HCT116 (cell line): ENCODE measurements around the gene C9orf78. TPM values are rescaled to one million over a fixed set of nuclear protein-coding genes. Genes with fewer than 3 reads are reported as not detected.

Source experiments
- ATAC-seq: fragments of 200-7000 bp; cut with Tn5 transposase; 2 replicates; pipeline ENCODE4 v1.9.1; 2020; ENCODE audit warnings: mild to moderate bottlenecking, moderate library complexity
- BruUV-seq: library from RNA; stranded (reverse); fragments of 400-500 nt; replicated peaks from 2 replicates; lab custom pipeline; 2021; lab: Mats Ljungman, UMichigan
- CTCF ChIA-PET: fragments of 300-600 bp; sonication (Branson Sonifier 250); formaldehyde crosslinking; loops from one replicate; lab custom pipeline; 2021; ENCODE audit warnings: antibody characterized with exemption; lab: Charles Lee
- POLR2A ChIA-PET: fragments of 300-600, 350-600 bp; sonication (Branson Sonifier 250); formaldehyde crosslinking; loops from one replicate; lab custom pipeline; 2021; ENCODE audit warnings: antibody characterized with exemption; lab: Charles Lee
- RAD21 ChIA-PET, 2 experiments: fragments of 300-600 bp; sonication (Branson Sonifier 250); formaldehyde crosslinking; loops; one replicate each; lab custom pipeline; 2023; ENCODE audit warnings: low total read pairs in 2 of 2; ENCODE audit not compliant: uncharacterized antibody in 2 of 2, unreplicated experiment in 2 of 2, low non-redundant PET in 1 of 2; lab: Charles Lee
- DNase-seq: peaks from one replicate; pipeline ENCODE4 v3.0.0-alpha.2; 2010; ENCODE audit warnings: low read depth, low spot score
- H2AFZ ChIP-seq: fragments of 200-600 bp; shearing (Covaris generic), sonication (generic); 2 replicates; pipeline ENCODE4 v1.6.1; 2017; ENCODE audit warnings: low read depth, mixed run types, mixed read lengths, antibody characterized with exemption, low read length; ENCODE audit not compliant: poor library complexity, severe bottlenecking
- H3K27ac ChIP-seq: 2 replicates; pipeline ENCODE4 v1.5.1; 2012; ENCODE audit warnings: low read depth, low read length
- H3K27me3 ChIP-seq: fragments of 200-600 bp; sonication (generic); 2 replicates; pipeline ENCODE4 v1.6.1; 2016; ENCODE audit warnings: mixed run types, low read length, mixed read lengths; ENCODE audit not compliant: insufficient read depth
- H3K36me3 ChIP-seq, 2 experiments: fragments of 200-500 bp in 1 of 2; fragments of 200-600 bp in 1 of 2; sonication (Bioruptor generic) in 1 of 2; sonication (generic) in 1 of 2; 2 replicates each; pipeline versions ENCODE4 v1.5.1 to v1.6.1; 2014 to 2016; ENCODE audit warnings: low read length in 2 of 2, inconsistent platforms in 1 of 2, mixed read lengths in 1 of 2, mixed run types in 1 of 2; ENCODE audit not compliant: insufficient read depth in 2 of 2, control insufficient read depth in 1 of 2
- H3K4me1 ChIP-seq, 2 experiments: fragments of 200-600 bp in 1 of 2; sonication (generic) in 1 of 2; 2 replicates each; pipeline versions ENCODE4 v1.5.1 to v1.6.1; 2012 to 2017; ENCODE audit warnings: low read length in 2 of 2, inconsistent platforms in 1 of 2, mild to moderate bottlenecking in 1 of 2, mixed read lengths in 1 of 2, mixed run types in 1 of 2, moderate library complexity in 1 of 2; ENCODE audit not compliant: insufficient read depth in 2 of 2, control insufficient read depth in 1 of 2
- H3K4me2 ChIP-seq: fragments of 200-600 bp; sonication (generic); 2 replicates; pipeline ENCODE4 v1.6.1; 2017; ENCODE audit warnings: mixed run types, low read length, mixed read lengths
- H3K4me3 ChIP-seq, 2 experiments: fragments of 200-600 bp in 1 of 2; sonication (generic) in 1 of 2; replicated peaks in 1 of 2; 2 replicates each; pipeline ENCODE4 v1.5.1; 2011 to 2016; ENCODE audit warnings: low read length in 2 of 2, control low read depth in 1 of 2, low read depth in 1 of 2, mild to moderate bottlenecking in 1 of 2, mixed read lengths in 1 of 2, mixed run types in 1 of 2
- H3K79me2 ChIP-seq: fragments of 200-600 bp; sonication (generic); 2 replicates; pipeline ENCODE4 v1.6.1; 2017; ENCODE audit warnings: mild to moderate bottlenecking, mixed run types, low read length, moderate library complexity, mixed read lengths; ENCODE audit not compliant: insufficient read depth
- H3K9ac ChIP-seq: fragments of 200-600 bp; sonication (generic); 2 replicates; pipeline ENCODE4 v1.6.1; 2016; ENCODE audit warnings: low read length, mixed read lengths
- H3K9me2 ChIP-seq: fragments of 200-600 bp; sonication (generic), shearing (Covaris generic); 2 replicates; pipeline ENCODE4 v1.6.1; 2017; ENCODE audit warnings: mixed run types, mild to moderate bottlenecking, moderate library complexity; ENCODE audit not compliant: insufficient read depth
- H3K9me3 ChIP-seq, 2 experiments: fragments of 200-500 bp in 1 of 2; fragments of 200-600 bp in 1 of 2; sonication (Bioruptor generic) in 1 of 2; sonication (generic) in 1 of 2; 2 replicates each; pipeline ENCODE4 v1.6.1; 2014 to 2017; ENCODE audit warnings: low read length in 2 of 2, mixed read lengths in 2 of 2, inconsistent platforms in 1 of 2, low read depth in 1 of 2, mild to moderate bottlenecking in 1 of 2, mixed run types in 1 of 2, moderate library complexity in 1 of 2; ENCODE audit not compliant: control insufficient read depth in 1 of 2, insufficient read depth in 1 of 2
- H4K20me1 ChIP-seq: fragments of 200-600 bp; sonication (generic), shearing (Covaris generic); 2 replicates; pipeline ENCODE4 v1.6.1; 2017; ENCODE audit warnings: mixed run types, mild to moderate bottlenecking, moderate library complexity; ENCODE audit not compliant: insufficient read depth
- JUND ChIP-seq: IDR thresholded peaks from 2 replicates; pipeline ENCODE4 v1.6.1; 2012
- REST ChIP-seq: IDR thresholded peaks from 2 replicates; pipeline ENCODE4 v1.6.1; 2012; ENCODE audit warnings: low read depth
- SP1 ChIP-seq: IDR thresholded peaks from 2 replicates; pipeline ENCODE4 v1.6.1; 2012; ENCODE audit warnings: low read depth
- TCF7L2 ChIP-seq: IDR thresholded peaks from 2 replicates; pipeline ENCODE4 v1.7.0; 2011; ENCODE audit warnings: borderline replicate concordance, inconsistent platforms; ENCODE audit not compliant: insufficient read depth, insufficient read length; ENCODE audit errors: extremely low read depth
- ZNF274 ChIP-seq: fragments of 200-500 bp; sonication (Bioruptor generic); IDR thresholded peaks from 2 replicates; pipeline ENCODE4 v1.6.1; 2014; ENCODE audit warnings: mild to moderate bottlenecking, low read depth, low read length, inconsistent platforms
- intact Hi-C: fragments of 100-400 bp; cut with micrococcal nuclease; formaldehyde crosslinking; loops from 2 replicates; pipeline ENCODE4 v1.10.0; 2022
- total RNA-seq: library from RNA; stranded (reverse); gene quantifications from one replicate; pipeline ENCODE4 v1.2.1, GENCODE V29; 2021; ENCODE audit not compliant: unreplicated experiment
- TF ChIP-seq, protein P1 (sequence below): IDR thresholded peaks from 2 replicates; pipeline ENCODE4 v1.6.1; 2011; ENCODE audit warnings: mild to moderate bottlenecking, low read length, moderate library complexity; ENCODE audit not compliant: insufficient replicate concordance; ENCODE audit errors: extremely low read depth
- TF ChIP-seq, protein P2 (sequence below): IDR thresholded peaks from 2 replicates; pipeline ENCODE4 v1.6.1; 2012

Gene C9orf78
- total RNA-seq, 1 experiment from 2014 or later = 41.4 TPM

DNA sequence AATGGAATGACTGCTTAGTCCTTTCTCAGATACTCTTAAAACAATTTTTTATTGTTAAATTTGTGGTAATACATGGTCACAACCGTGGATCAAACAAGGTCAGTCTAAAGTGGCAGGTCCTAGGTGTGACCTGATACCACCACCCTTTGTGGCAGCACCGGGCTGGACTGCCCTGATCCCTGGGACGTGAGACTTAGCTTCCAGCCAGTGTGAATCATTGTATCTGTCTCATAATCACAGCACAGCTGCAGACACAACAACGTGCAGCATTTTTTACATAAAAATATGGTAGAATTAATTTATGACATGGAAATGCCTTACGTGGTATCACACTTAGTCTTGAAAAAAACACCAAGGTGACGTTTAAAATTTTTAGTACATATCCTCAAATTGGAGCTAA, 24.3 kb downstream of the C9orf78 start (continued):
- TF ChIP-seq, protein P1, sequence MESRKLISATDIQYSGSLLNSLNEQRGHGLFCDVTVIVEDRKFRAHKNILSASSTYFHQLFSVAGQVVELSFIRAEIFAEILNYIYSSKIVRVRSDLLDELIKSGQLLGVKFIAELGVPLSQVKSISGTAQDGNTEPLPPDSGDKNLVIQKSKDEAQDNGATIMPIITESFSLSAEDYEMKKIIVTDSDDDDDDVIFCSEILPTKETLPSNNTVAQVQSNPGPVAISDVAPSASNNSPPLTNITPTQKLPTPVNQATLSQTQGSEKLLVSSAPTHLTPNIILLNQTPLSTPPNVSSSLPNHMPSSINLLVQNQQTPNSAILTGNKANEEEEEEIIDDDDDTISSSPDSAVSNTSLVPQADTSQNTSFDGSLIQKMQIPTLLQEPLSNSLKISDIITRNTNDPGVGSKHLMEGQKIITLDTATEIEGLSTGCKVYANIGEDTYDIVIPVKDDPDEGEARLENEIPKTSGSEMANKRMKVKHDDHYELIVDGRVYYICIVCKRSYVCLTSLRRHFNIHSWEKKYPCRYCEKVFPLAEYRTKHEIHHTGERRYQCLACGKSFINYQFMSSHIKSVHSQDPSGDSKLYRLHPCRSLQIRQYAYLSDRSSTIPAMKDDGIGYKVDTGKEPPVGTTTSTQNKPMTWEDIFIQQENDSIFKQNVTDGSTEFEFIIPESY = no peak

- intact Hi-C loops = no loop called here
These were observed 25.0 kb downstream of the C9orf78 start for GRCh38 chr9:129810116-129810515.

More at GRCh38 chr9:129810116-129810515, 25.0 kb downstream of the C9orf78 start:
- Histone ChIP-seq H3K9me3 (no peaks in the 10 kb centered on the region), H3K4me1 (no peaks in the 10 kb centered on the region), H4K20me1 (no peaks in the 10 kb centered on the region), H3K27me3 (no peaks in the 10 kb centered on the region), H3K27ac (no peak overlapping the region), H3K79me2 (peaks cover 6% of the 10 kb centered on the region; the same call in 1 of the 2 replicates), H3K36me3 (peaks cover 8 to 15% of the 10 kb centered on the region in 2 experiments; a peak in 3 of 4 replicates), H2AFZ (no peak overlapping the region), H3K9me2 (no peaks in the 10 kb centered on the region), H3K4me2 (no peak overlapping the region), H3K4me3 (no peak overlapping the region), H3K9ac (no peak overlapping the region)
- BruUV-seq = no TSS peak
- DNase-seq = no peak
- RAD21 ChIA-PET = no interaction called here
- no peak for ATAC-seq
- TF ChIP-seq JUND = no peak
- TF ChIP-seq ZNF274 = no peak
- TF ChIP-seq, protein P2, sequence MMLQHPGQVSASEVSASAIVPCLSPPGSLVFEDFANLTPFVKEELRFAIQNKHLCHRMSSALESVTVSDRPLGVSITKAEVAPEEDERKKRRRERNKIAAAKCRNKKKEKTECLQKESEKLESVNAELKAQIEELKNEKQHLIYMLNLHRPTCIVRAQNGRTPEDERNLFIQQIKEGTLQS = no peak
- TF ChIP-seq TCF7L2 = no peak
- TF ChIP-seq SP1 = no peak
- TF ChIP-seq REST = no peak
- CTCF ChIA-PET = no interaction called here
- POLR2A ChIA-PET = no interaction called here
